HG03066 (cell line): ENCODE data around the gene ARHGEF16.

ENCODE experiments used
- ATAC-seq: cut with Tn5 transposase; IDR thresholded peaks from one replicate; pipeline ENCODE4 v1.9.1; 2021; ENCODE audit warnings: low read depth; ENCODE audit not compliant: unreplicated experiment

Gene ARHGEF16

DNA sequence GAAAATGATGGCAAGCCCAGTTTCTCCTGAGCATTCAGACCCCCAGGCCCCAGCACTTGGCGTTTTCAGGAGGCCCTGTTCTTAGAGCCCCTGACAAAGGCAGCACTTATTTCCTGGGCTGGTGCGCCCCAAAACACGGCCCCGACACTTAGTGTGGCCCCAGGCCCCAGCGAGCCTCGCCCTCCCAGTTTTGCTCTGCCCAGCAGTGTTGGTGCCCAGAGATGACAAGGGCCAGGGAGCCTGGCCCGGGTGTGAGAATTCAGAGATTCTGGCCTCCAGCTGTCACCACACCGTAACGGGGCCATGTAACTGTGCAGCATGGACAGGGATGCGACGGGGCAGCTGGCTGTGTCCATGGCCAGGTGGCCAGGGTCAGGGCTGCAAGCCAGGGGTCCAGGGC is 18.0 kb upstream of the ARHGEF16 start:
- no peak for ATAC-seq

DNA sequence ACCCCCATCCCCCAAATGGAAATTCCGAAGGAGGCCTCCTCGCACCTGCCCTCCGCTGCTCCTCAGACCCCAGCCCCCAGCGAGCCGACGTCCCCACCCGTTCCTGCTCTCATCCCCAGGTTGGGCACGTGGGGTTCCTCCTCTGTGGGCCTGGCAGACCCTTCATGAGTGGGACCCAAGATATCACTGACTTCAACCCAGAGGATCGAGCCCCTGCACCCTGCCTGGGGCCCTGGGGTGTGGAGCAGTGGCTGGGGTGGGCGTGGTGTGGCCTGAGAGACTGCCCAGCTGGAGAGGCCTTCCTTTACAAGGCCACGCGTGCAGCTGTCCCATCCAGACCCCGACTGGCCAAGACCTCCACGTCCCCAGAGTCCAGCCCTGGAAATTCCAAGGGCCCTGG is 17.6 kb upstream of the ARHGEF16 start:
- ATAC-seq: no peak

DNA sequence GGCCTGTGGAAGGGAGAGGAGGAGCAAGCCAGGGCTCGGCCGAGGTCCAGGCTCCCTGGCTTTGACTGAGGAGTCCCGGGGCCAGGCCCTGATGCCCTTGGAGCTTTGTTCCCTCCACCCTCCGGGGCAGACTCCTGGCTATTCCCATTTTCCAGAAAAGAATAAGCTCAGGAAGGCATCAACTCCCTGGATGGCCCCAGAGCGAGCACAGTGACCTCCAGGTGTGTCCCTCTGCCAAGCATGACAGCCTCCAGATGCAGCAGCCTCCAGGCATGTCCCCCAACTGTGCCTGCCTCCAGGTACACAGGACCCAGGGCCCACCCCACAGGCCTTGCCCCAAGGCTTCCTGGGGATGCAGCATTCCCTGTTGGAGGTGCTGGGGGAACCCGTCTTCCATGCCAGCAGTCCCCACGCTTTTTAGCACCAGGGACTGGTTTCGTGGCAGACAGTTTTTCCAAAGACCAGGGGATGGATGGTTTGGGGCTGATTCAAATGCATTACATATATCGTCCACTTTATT is 15.7 kb upstream of the ARHGEF16 start:
- no peak for ATAC-seq

DNA sequence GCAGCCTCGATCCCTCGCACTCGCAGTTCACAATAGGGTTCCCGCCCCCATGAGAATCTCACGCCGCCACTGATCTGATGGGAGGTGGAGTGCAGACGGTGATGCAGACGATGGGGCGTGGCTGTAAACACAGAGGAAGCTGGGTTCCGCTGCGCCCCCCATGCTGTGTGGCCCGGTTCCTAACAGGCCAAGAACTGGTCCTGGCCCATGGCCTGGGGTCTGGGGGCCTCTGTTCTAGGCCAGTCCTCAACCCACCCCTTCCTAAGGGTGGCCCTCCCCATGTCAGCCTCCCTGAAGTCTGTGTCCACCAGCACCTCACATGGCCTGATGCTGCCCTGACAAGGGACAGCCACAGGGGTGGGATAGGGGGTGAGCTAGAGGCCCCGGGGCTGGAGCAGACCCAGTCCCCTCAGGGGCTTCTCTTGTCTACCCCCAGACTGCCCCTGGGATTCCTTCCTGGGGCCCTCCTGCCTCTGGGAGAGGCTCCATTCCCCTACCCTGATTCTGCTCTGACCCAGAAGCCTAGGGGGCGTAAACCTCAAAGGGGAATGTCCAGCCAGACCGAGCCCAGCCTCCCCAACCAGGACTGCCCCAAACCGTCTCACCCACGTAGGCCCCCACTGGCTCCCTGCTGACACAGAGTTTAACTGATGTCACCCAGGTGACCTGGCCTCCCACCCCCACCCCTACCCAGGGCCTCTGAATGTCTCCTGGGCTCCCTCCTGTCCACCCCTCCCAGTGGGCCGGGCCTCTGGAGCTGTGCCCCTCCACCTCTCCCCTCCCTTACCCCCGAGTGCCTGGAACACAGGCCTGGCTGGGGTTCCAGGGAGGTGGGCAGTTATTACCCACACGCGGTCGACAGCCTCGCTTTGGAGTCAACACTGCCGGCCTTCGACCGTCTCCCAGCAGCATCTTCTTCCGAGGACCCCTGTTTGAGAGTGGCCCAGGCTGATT is 14.8 kb upstream of the ARHGEF16 start:
- ATAC-seq: no peak

DNA sequence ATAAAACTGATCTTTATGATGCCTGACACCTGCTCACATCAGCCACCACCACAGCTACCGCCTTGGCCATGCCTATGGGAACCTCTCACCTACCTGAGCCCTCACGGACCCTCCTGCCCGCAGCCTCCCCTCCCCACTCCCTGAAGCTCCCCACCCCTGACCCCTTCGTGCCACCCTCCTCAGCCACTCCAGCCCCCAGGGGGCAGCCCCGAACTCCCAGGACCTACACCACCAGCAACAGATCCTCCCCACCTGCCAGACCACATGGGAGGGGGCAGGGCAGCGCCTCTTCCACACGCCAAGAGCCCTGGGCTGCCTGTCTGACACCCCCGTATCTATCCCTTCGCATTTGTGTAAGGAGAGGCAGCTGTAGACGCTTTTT is 14.2 kb upstream of the ARHGEF16 start:
- no peak for ATAC-seq

DNA sequence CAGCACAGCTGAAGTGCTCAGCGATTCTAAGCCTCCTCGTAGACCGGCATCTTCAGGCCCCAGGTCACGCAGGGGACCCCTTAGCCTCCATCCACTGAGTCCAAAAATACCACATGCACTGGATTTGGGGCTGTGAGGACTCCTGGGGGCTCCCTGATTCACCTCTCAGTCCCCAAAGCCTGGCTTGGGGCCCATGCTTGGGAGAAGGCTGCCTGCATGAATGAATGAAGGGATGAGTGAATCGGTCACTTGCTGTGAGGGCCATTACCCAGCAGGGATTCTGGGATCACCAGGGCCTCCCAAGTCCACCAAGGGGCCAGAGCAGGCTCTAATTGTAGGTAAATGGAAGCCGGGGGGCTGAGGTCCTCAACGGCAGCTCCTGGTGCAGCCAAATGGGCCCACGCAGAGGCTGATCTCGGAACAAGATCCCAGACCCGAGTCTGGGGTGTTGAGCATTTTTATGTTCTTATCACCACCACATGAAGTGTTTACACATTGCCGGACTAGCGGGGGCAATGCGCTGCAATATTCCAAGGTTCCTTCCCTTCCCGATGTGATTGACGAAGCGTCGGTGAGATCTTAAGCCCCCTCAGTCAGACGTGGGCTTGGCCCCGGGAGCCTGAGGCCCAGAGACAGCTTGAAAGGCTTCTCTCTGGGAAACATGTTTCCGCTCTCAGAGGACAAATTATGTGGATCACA is 13.6 kb upstream of the ARHGEF16 start:
- ATAC-seq: no peak

DNA sequence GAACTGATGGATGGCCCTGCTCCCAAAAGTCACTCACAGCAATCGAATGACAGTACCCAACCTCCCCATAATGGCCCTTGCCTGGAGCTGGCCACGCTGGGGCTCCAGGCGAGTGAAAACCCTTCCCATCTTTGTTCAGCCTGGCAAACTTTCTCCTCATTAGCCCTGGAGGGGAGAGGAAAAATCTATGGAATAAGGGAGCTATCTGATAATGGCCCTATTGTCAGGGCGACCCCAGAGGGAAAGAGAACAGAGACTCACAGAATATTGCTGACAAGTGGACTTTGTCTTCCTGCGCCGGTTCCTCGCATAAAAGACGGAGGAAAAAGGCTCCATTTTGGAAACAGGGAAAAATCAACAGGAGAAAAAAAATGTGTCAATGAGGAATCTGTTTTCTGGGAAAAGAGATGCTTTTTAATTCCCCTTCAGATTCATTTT is 13.0 kb upstream of the ARHGEF16 start:
- ATAC-seq: no peak

DNA sequence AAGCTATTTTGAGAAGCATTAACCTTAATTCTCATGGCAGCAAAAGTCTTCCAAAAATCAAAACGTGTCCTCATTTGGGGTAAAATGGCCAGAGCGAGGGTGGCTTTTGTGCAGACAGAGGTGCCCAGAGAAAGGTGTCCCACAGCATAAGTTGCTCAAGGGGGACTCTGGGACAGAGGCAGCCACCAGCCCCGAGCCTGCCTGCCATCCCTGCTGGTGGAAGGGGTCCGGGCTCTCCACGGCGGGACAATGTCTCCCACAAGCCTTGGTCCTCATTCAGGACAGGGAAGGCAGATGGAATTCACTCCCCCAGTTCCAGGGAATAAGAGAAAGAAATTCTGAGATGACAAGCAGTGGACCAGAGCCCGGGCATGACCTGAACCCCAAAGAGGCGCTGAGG is 12.6 kb upstream of the ARHGEF16 start:
- no peak for ATAC-seq

DNA sequence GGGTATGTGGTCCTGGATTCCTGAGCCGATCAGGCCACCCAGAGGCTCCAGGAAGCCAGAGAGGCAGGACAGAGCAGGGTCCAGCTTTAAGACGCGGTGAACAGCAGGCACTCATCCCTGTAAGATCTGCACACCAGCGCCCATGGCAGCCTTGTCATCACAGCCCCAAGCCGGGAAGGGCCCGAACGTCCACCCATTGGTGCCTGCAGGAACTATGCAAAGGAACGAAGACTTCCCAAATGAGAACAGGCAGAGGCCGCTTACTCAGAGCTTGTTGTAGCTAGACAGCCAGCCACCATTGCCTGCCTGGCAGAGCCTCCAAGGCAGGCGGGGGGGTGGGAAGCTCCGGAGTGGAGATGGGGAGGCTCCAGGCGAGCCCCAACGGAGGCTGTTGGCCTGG is 12.1 kb upstream of the ARHGEF16 start:
- ATAC-seq: no peak

DNA sequence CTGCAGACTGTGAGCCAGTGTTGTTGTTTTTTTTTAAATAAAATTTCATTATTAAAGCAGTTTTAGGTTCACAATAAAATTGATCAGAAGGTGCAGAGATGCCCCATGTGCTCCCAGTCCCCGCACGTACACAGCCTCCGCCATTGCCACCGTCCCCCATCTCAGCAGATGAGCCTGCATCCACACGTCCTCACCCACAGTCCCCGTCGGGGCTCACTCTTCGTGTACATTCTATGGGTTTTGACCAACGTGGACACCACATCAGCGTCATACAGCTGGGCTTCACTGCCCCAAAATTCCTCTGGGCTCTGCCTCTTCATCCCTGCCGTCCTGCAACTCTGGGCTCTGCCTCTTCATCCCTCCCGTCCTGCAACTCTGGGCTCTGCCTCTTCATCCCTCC is 11.6 kb upstream of the ARHGEF16 start:
- no peak for ATAC-seq

DNA sequence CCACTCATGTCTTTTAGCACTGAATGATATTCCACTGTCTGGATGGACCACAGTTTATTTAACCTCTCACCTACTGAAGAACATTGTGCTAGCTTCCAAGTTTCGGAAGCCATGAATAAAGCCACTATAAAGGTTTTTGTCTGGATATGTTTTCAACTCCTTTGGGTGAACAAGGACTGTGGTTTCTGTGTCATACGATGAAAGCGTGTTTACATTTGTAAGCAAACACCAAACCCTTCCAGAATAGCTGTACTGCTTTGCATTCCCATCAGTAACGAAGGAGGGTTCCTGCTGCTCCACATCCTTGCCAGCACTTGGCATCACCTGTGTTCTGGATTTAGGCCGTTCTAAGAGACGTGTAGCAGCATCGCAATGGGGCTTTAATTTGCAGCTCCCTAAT is 10.7 kb upstream of the ARHGEF16 start:
- no peak for ATAC-seq

DNA sequence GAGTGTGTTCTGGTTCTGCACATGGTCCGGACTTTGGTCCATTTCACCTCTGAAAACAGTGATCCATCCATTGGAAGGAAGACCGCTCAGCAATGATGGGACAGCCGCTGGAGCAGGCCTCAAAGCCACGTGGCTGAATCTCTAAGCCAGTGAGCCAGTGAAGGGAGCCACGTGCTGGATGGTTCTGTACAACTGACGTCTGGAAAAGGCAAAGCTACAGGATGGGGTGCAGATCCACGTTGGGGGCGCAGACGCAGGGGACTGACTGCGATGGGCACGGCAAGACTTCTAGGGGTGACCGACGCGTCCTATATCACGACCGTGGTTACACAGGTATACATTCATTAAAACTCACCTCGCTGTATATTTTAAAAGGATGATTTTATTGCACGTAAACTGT is 10.2 kb upstream of the ARHGEF16 start:
- no peak for ATAC-seq

DNA sequence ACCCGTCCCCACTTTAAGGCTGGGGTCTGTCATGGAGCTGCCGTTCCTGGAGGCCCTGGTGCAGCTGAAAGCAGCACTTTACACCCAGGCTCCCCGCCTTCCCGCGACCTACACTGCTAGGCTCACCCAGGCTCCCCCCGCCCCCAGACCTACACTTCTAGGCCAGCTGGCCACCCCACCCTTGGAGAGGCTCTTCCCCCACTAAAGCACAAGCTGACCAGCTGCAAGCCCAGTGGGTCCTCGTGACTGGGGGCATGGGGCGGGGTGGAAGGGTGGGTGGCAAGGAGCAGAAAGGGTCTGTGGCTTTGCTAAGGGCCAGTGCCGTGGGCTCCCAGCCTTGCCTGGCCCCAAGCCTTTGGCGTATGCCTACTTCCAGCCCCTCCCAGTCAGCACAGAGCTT is 9.7 kb upstream of the ARHGEF16 start:
- ATAC-seq: no peak

DNA sequence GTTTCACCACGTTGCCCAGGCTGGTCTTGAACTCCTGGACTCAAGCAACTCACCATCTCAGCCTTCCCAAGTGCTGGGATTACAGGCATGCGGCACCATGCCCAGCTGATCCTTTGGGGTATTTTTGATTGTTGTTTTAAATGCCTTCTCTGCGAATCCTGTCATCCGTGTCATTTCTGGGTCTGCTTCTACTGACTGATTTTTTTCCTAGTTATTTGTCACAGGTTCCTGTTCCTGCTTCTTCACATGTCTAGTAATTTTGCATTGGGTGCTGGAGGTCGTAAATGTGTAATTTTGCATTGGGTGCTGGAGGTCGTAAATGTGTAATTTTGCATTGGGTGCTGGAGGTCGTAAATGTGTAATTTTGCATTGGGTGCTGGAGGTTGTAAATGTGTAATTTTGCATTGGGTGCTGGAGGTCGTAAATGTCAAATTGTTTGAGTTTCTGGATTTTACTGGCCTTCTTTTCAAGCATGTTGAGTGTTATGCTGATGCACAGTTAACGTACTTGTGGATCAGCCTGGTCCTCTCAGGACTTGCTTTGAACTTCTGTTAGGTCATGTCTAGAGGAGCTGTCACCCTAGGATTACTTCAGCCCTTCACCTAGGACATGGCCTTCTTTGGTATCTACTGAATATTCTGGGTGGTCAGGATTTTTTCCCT is 4.1 kb upstream of the ARHGEF16 start:
- no peak for ATAC-seq

DNA sequence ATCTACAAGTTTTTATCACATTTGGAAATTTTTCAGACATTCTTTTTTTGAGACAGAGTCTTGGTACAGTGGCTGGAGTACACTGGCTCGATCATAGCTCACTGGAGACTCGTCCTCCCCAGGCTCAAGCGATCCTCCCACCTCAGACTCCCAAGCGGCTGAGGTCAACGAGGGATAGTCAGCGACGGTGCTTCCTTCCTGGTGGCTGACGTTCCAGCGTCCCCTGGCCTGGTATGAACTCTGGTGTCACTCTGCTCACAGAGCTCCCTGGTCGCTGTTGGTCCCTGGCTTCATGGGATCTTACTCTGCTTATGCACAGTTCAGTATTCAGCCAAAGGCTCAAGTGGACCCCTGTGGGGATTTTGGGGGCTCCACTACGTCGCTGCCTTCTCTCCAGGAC is 3.5 kb upstream of the ARHGEF16 start:
- no peak for ATAC-seq

DNA sequence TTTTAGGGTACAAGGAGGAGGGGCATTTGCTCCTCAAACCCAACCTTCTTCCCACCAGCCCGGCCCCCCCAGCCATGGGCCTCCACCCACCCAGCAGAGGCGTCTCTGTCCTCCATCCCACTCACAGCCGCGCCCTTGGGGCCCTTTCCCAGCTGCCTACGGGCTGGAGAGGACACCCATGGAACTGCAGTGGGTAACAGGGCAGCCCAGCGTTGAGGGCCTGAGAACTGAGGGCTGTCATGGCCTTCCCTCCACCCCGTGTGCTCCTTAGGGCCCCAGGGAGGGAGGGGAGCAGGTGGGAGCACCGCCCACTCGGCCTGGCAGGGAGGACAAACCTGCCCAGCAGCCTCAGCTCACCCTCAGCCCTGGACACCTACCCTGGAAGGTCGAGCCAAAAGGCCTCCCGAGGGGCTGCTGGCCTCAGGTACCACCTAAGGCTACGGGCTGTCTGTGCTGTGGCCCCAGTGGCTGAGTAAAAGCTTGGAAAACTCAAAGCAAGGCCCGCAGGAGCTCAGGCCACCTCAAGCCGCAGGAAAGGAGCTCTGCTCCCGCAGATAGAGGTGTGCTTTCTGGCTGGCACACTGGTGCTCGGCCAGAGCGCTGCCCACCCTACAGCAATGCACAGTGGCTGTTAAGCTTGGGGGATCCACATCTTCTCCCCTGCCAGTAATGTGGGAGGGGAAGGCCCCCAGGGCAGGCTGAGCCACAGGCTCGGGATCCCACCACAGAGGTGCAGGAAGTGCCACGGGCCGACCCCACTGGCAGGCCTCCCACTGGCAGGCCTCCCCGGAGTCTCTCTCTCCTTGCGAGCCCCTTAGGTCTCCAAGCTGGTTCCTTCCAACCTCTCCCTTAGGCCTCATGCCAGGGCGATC is 2.2 kb upstream of the ARHGEF16 start:
- ATAC-seq: no peak

DNA sequence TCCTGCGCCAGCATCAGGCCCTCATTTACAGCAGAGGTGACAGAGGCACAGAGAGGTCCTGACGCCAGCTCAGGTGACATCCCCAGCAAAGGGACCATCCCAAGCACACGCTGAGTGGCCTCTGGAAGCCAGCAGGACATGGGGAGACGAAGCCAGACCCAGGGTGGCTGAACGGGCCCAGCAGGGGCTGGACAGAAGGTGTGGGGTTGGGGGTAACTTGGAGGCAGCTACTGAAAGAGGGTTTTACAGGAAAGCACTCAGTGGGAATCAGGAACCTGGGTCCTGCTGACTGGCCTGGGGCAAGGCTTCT is 1.6 kb upstream of the ARHGEF16 start:
- ATAC-seq: no peak

DNA sequence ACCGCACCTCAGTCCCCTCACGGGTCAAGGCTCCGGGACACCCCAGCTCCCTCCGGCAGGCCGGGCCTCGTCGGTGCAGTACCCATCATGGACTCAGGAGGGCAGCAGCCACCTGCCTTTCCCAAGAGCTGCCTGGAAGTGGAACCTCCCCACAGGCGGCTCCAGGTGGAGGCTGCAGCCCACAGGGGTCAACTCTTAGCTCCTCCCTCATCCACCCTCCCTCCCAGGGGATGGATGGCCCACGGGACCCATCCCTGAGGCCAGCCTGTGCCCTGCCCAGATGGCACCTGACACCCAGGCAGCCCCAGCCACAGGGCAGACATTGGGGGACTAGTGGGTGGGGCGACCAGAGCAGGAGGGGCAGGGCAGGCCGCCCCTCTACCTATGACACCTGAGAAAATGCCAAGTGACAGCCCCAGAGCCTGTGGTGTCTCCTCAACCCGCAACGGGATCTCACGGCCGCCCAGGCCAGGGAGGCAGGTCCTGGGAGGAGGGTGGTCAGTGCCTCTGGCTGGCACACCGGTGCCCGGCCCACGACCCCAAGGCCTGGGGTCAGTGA is 1.2 kb upstream of the ARHGEF16 start:
- no peak for ATAC-seq

DNA sequence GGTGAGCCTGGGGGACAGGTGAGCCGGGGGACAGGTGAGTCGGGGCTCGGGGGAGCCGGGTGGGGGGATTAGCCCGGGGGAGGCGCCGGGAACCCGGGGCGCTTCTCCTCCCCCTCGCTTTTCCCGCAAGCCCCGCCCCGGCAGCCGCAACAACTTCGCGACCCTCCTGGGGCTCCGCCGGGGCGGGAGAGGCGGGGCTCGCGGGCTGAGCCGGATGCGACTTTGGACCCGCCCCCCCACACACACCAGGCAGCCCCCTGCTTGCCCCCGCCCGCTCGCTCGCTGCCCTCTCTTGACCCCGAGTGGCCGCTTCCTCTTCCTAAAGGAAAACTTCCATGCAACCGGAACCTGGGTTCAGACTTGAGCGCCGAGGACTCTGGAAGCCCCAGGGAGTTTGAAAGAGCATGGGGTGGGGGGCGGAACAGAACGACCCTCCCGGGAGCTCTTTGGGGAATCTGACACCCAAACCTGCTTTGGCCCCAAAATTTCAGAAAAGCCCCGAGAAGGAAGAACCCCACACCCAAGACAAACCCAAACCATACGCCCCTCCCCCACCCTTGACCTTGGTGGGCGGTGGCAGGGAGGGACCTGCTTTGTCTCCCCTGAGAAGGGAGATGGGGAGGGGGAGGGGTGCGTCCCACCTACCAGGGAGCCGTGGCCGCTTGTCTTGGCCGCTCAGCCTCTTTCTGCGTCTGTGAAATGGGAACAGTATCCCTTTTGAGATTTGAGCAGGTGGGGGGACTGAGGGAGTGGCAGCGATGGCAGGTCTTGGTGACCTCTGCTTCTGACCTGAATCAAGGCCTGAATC is 550 bp downstream of the ARHGEF16 start:
- no peak for ATAC-seq
